HUES6 (cell line): ENCODE results near the gene GLI3.

Experiments used
- H3K27ac ChIP-seq: 2 replicates; pipeline ENCODE4 v1.7.0; 2013; ENCODE audit warnings: low read depth, mild to moderate bottlenecking, low read length, inconsistent platforms
- H3K27me3 ChIP-seq: 2 replicates; pipeline ENCODE4 v1.6.1; 2013; ENCODE audit warnings: low read length; ENCODE audit not compliant: control insufficient read depth, insufficient read depth
- H3K36me3 ChIP-seq: 2 replicates; pipeline ENCODE4 v1.6.1; 2013; ENCODE audit warnings: low read length; ENCODE audit not compliant: control insufficient read depth, insufficient read depth
- H3K4me1 ChIP-seq: 2 replicates; pipeline ENCODE4 v1.6.1; 2013; ENCODE audit warnings: low read length; ENCODE audit not compliant: control insufficient read depth, insufficient read depth
- H3K4me3 ChIP-seq: 2 replicates; pipeline ENCODE4 v1.5.1; 2013; ENCODE audit warnings: low read depth, low read length
- H3K9ac ChIP-seq: one replicate; pipeline ENCODE4 v1.6.1; 2013; ENCODE audit warnings: mild to moderate bottlenecking, low read length
- H3K9me3 ChIP-seq: 2 replicates; pipeline ENCODE4 v1.6.1; 2013; ENCODE audit warnings: low read depth, low read length; ENCODE audit not compliant: control insufficient read depth, insufficient read depth

Gene GLI3

DNA sequence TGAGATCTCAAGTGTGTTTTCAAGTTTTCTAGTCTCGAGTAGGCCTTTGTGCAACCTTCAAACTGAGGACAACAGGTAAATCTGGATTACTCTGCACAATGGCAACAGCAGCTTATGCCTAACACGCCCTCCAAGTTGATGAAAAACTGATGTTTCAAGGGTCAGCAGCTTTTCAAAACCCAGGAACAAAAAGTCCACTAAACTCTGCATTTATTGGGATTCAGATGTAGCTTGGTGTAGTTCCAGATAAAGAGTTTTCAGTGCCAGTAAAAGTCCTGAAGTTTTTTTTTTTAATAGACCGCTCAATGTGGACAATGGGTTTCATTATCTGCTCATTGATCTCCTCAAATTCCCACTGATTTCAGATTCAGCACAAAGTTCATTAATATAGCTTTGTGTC is 259.3 kb downstream of the GLI3 start:
- H3K9ac ChIP-seq: no peak overlapping the region

GRCh38 chr7:41977151-41977651 is 259.8 kb downstream of the GLI3 start:
- Histone ChIP-seq H3K36me3 (peaks cover 7% of the 10 kb centered on the region), H3K4me1 (peaks cover 5% of the 10 kb centered on the region; the same call in 1 of the 2 replicates), H3K27ac (no peak overlapping the region), H3K27me3 (no peaks in the 10 kb centered on the region), H3K9ac (no peak overlapping the region), H3K9me3 (no peaks in the 10 kb centered on the region), H3K4me3 (no peak overlapping the region)

More for the DNA sequence above, 259.3 kb downstream of the GLI3 start:
- peaks cover 7% of the 10 kb centered on the region; the same call in 1 of the 2 replicates for H3K36me3 ChIP-seq
- H3K4me3 ChIP-seq: no peak overlapping the region
- H3K27ac ChIP-seq: no peak overlapping the region
- no peaks in the 10 kb centered on the region for H3K27me3 ChIP-seq
- H3K9me3 ChIP-seq: no peaks in the 10 kb centered on the region
- H3K4me1 ChIP-seq: peaks cover 5% of the 10 kb centered on the region; the same call in 1 of the 2 replicates

DNA sequence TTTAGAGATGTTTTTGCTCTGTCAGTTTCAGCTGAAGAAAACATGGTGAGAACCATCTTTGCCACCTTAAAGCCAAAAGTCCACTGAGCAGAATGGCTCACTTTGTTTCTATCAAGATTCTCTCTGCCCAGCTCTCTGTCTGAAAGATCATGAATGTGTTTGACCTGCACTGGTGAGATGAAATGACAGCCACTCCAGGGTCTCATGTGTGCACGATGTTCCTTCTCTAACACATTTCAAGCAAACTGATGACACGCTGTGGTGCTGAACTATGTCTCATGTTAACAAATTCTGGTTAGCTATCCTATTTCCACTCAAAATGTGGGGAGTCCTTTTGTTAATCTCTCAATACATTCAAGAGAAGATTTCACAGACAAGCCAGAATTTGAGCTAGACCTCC is 260.6 kb downstream of the GLI3 start:
- no peaks in the 10 kb centered on the region for H3K9me3 ChIP-seq
- H3K27me3 ChIP-seq: no peaks in the 10 kb centered on the region
- H3K27ac ChIP-seq: no peak overlapping the region
- peaks cover 10% of the 10 kb centered on the region for H3K36me3 ChIP-seq
- H3K4me1 ChIP-seq: peaks cover 5% of the 10 kb centered on the region; the same call in 1 of the 2 replicates
- H3K4me3 ChIP-seq: no peak overlapping the region
- H3K9ac ChIP-seq: no peak overlapping the region

- Histone ChIP-seq H3K27ac (no peak overlapping the region), H3K4me1 (peaks cover 5% of the 10 kb centered on the region; the same call in 1 of the 2 replicates), H3K36me3 (peaks cover 13% of the 10 kb centered on the region), H3K4me3 (no peak overlapping the region), H3K9me3 (no peaks in the 10 kb centered on the region), H3K27me3 (no peaks in the 10 kb centered on the region), H3K9ac (no peak overlapping the region)
These were observed 261.2 kb downstream of the GLI3 start for GRCh38 chr7:41975849-41976248.

DNA sequence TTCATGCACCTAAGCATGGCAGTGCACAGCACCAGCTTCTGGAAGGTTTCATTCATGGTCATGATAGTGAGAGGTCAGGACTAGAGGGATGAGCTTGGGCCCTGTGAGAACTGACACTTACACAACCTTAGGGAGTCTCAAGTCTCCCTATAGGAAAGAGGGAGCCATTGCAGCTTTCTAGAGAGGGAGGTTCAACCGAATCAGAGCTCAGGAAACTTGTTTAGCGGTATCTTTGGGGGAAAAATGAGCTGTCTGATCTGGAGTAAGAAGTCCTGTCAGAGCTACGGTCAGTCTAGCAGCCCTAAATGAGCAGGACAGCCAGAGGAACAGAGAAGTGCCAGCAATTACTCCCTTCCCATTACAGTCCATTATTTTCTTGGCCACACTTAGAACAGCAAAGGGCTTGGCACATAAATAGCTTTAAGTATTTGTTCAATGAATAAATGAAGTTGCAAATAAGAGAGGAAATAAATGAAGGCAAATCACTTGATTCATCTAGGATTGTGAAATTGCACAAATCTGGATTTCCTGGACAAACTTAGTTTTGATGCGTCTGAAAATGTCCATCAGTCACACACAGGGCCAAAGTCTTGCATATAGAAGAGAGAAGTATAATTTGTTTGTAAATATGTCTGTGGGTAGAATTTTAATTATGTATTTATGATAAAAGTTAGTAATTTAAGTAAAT is 262.0 kb downstream of the GLI3 start:
- peaks cover 5% of the 10 kb centered on the region; the same call in 1 of the 2 replicates for H3K4me1 ChIP-seq
- H3K27me3 ChIP-seq: no peaks in the 10 kb centered on the region
- no peak overlapping the region for H3K4me3 ChIP-seq
- no peak overlapping the region for H3K27ac ChIP-seq
- H3K36me3 ChIP-seq: peaks cover 14% of the 10 kb centered on the region
- H3K9me3 ChIP-seq: no peaks in the 10 kb centered on the region
- no peak overlapping the region for H3K9ac ChIP-seq

- H3K27ac ChIP-seq: no peak overlapping the region
- H3K4me1 ChIP-seq: peaks cover 5% of the 10 kb centered on the region; the same call in 1 of the 2 replicates
- H3K27me3 ChIP-seq: no peaks in the 10 kb centered on the region
- peaks cover 14% of the 10 kb centered on the region for H3K36me3 ChIP-seq
- no peaks in the 10 kb centered on the region for H3K9me3 ChIP-seq
- no peak overlapping the region for H3K9ac ChIP-seq
- no peak overlapping the region for H3K4me3 ChIP-seq
These were observed 263.7 kb downstream of the GLI3 start for GRCh38 chr7:41973202-41973730.

GRCh38 chr7:41972776-41973175 is 264.2 kb downstream of the GLI3 start:
- no peak overlapping the region for H3K9ac ChIP-seq

GRCh38 chr7:41972270-41972669 is 264.7 kb downstream of the GLI3 start:
- Histone ChIP-seq H3K36me3 (peaks cover 15% of the 10 kb centered on the region), H3K4me1 (peaks cover 1% of the 10 kb centered on the region; the same call in 1 of the 2 replicates), H3K9ac (no peak overlapping the region), H3K27ac (no peak overlapping the region), H3K27me3 (no peaks in the 10 kb centered on the region), H3K4me3 (no peak overlapping the region), H3K9me3 (no peaks in the 10 kb centered on the region)

More at GRCh38 chr7:41972776-41973175, 264.2 kb downstream of the GLI3 start:
- Histone ChIP-seq H3K9me3 (no peaks in the 10 kb centered on the region), H3K27ac (no peak overlapping the region), H3K27me3 (no peaks in the 10 kb centered on the region), H3K4me1 (peaks cover 5% of the 10 kb centered on the region; the same call in 1 of the 2 replicates), H3K36me3 (peaks cover 14% of the 10 kb centered on the region), H3K4me3 (no peak overlapping the region)

DNA sequence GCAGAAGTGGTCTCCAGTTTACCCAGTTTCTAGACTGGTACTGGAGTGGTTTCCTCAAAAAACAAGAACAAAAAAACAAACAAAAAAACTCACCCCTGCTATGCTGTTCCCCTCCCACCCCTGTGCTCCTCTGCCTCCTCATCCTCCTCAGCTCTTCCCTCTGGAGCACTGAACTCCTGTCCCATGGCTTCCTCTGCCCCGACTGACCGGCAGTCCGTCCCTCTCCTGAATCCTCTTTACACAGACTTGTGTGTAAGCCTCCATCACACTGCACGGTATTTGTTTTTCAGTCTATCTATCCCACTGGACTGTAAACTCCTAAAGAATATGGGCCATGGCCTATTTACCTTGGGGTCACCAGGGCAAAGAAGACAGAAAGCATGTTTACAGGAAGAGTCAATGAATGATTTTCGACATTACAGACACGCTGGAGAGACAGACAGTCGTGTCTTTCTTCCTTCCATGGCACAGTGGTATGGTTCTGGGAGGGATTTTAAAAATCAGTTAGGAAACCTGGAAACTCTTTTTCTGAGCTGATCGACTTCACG is 265.3 kb downstream of the GLI3 start:
- Histone ChIP-seq H3K27ac (no peak overlapping the region), H3K4me1 (no peaks in the 10 kb centered on the region), H3K36me3 (peaks cover 17% of the 10 kb centered on the region), H3K4me3 (no peak overlapping the region), H3K9me3 (no peaks in the 10 kb centered on the region; the same call in 1 of the 2 replicates), H3K9ac (no peak overlapping the region), H3K27me3 (no peaks in the 10 kb centered on the region)

GRCh38 chr7:41970941-41971340 is 266.1 kb downstream of the GLI3 start:
- no peak overlapping the region for H3K27ac ChIP-seq
- H3K27me3 ChIP-seq: no peaks in the 10 kb centered on the region
- H3K9me3 ChIP-seq: no peaks in the 10 kb centered on the region; the same call in 1 of the 2 replicates

DNA sequence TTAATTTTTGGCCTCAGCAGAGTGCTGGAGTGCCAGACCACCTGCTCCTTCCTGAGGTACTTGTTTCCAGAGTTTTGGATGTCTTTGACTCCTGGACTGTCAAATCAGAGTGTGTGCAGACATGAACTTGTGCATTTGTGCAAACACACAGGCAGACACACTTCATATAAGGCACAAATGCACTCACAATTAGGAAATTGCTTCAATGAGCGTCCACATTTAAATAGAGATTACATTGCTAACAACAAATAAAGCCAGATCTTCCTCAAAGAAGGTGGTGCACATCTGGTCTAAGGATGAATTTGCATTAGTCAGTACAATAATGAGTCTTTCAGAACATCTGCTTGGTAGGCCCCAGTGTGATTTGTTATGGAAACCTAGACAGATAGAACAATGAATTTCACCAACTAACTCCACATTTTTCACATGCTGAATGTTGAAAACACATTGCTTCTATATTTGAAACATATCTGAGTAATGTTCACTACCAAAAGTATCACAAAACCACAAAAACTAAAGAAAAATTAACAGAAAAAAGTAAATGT is 267.4 kb downstream of the GLI3 start:
- Histone ChIP-seq H3K36me3 (peaks cover 36% of the 10 kb centered on the region), H3K4me3 (no peak overlapping the region), H3K27me3 (no peaks in the 10 kb centered on the region), H3K9me3 (no peaks in the 10 kb centered on the region; the same call in 1 of the 2 replicates), H3K9ac (no peak overlapping the region), H3K4me1 (no peaks in the 10 kb centered on the region), H3K27ac (no peak overlapping the region)

More at GRCh38 chr7:41970941-41971340, 266.1 kb downstream of the GLI3 start:
- H3K4me3 ChIP-seq: no peak overlapping the region
- no peaks in the 10 kb centered on the region for H3K4me1 ChIP-seq
- H3K9ac ChIP-seq: no peak overlapping the region
- peaks cover 23% of the 10 kb centered on the region for H3K36me3 ChIP-seq
